MV-4-11 (cell line): ENCODE data around the gene ZNF771.

Source experiments
- DNase-seq: peaks from one replicate; lab custom pipeline; 2025; lab: John Stamatoyannopoulos, UW

The ZNF771 gene

GRCh38 chr16:30398661-30399434, 8.6 kb upstream of the ZNF771 start:
- no peak for DNase-seq

- no peak for DNase-seq
Measured at GRCh38 chr16:30399435-30400186, 7.8 kb upstream of the ZNF771 start.

- DNase-seq = no peak
Measured at GRCh38 chr16:30401768-30402425, 5.5 kb upstream of the ZNF771 start.

GRCh38 chr16:30406795-30407101, 658 bp upstream of the ZNF771 start:
- DNase-seq = no peak

- no peak for DNase-seq
Measured at GRCh38 chr16:30407804-30408534, 563 bp downstream of the ZNF771 start.

- peak; percentile 79 for DNase-seq
Measured at GRCh38 chr16:30409125-30410060, 2.0 kb downstream of the ZNF771 start.

GRCh38 chr16:30413112-30413806, 5.9 kb downstream of the ZNF771 start:
- DNase-seq = no peak

DNA sequence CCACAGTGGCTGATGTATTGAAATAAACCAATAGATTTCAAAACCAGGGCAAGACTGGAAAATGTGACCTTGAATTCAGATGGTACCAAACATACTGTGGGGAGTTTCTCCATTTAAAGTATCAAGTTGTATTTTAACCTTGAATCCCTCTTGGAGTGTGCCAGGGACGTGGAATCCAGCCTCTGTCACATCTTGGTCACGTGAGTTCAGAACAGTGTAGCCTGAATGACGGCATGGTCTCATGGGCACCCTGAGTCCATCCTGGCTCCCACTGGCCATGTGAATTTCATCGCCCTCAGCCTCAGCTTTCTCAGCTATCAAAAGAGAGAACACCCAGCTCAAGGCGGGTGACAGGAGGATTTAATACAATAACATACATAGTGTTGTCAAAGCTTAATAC, 6.8 kb downstream of the ZNF771 start:
- no peak for DNase-seq

- DNase-seq = no peak
Measured at GRCh38 chr16:30416047-30416603, 8.7 kb downstream of the ZNF771 start.

- DNase-seq = no peak
Measured at GRCh38 chr16:30416624-30417528, 9.5 kb downstream of the ZNF771 start.

GRCh38 chr16:30417529-30418349, 10.3 kb downstream of the ZNF771 start:
- peak; percentile 93 for DNase-seq

DNA sequence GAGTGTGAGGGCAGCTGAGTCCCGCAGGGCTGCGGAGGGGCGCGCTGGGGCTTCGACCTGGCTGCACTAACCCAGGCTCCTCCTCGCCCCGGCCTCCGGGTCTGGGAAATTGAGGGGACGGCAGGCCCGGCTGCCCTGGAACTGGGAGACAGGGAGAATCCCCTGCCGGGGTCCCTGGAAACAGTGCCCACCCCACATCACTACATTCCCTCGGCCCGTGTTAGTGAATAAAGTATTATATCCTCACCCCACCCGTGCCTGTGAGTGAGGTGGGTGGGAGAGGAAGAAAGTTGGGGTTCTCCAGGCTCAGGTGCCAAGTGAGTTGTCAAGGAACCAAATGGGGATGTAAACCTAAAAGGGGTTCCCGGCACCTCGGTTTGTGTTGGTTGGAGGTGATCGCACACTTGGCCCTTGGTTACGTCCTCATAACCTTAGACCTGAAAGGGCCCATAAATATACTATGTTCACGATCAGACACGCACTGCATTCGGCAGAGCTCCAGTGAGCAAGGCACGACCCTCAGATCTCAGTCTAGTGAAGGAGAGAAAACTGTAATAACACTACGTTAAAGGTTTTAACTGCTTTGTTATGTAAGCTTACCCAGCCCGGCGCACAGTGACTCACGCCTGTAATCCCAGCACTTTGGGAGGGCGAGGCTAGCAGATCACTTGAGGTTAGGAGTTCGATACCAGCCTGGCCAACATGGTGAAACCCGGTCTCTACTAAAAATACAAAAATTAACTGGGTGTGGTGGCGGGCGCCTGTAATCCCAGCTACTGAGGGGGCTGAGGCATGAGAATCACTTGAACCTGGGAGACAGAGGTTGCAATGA, 11.2 kb downstream of the ZNF771 start:
- peak; percentile 78 for DNase-seq

GRCh38 chr16:30421010-30421409, 13.6 kb downstream of the ZNF771 start:
- DNase-seq = no peak

- no peak for DNase-seq
Measured at GRCh38 chr16:30428055-30428454, 20.6 kb downstream of the ZNF771 start.

- no peak for DNase-seq
Measured at GRCh38 chr16:30429418-30429677, 21.9 kb downstream of the ZNF771 start.

DNA sequence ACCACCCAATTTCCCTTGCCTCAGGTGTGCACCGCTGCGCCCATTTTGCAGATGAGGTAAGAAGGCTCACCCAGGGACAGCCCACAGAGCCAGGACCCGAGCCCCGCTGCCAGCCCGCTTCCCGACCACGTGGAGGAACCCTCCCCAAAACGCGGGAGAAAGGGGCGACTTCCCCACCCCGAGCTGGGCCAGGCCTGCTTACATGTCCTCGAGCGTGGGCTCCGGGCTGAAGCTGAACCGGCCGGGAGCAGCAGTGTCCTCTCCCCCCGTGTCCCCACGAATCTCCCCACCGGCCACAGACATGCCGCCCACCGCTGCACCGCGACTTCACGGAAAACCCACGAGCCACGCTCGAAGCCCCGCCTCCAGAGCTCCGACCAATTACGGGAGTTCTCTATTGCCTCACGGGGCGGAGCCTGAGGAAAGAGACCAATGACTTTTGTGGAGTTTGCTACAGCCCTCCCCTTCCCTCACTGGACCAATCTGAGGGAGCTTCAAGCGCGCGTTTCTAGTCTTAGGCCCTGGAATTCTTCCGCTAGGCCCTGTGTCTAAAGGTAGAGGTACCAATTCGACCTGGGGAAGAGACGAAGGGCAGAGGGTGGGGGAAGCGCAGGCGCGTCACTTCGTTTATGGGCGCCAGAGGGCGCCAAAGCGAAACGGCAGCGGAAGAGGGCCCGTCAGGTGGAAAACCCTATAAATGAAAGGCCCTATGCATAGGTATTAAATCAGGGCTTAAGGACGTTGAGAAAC, 22.4 kb downstream of the ZNF771 start, which contains the start of gene DCTPP1:
TSS of gene DCTPP1 (minus strand) at position 353 of the 750 bp plus-strand sequence. CDS start at position 303, 50 bp downstream.
- DNase-seq = peak; percentile 100
